ENCODE measurements around the gene SEC62.

GRCh38 chr3:169923831-169924230 lies 42.8 kb upstream of the SEC62 start:
- no peak for TF ChIP-seq POLR2A (IDR thresholded peaks at IDR 0.05)
- TF ChIP-seq CTCF (IDR thresholded peaks at IDR 0.05) = no peak

Measured in breast epithelium (tissue), 3 donors.